Psoas muscle (tissue), 8 donors: ENCODE measurements around the gene RPL35. TPM values are rescaled to one million over a fixed set of nuclear protein-coding genes. Genes with fewer than 3 reads are reported as not detected.

Experiments used
- ATAC-seq, 4 donors: fragments of 200-7000 bp; cut with Tn5 transposase; one replicate each; pipeline ENCODE4 v1.9.1; 2020; ENCODE audit warnings: moderate library complexity in 3 of 4, mild to moderate bottlenecking in 2 of 4
- DNase-seq, 2 donors: peaks; one replicate each; pipeline ENCODE4 v3.0.0-alpha.2; 2020
- H3K27ac ChIP-seq: fragments of 200-600 bp; one replicate; pipeline ENCODE4 v1.8.0; 2022
- H3K27me3 ChIP-seq, 3 donors: fragments of 200-600 bp in 1 of 3; one replicate each; pipeline versions ENCODE4 v1.6.1 to v1.8.0; 2013 to 2022; ENCODE audit warnings: low read length in 2 of 3, mild to moderate bottlenecking in 2 of 3, moderate library complexity in 1 of 3; ENCODE audit not compliant: insufficient read depth in 3 of 3
- H3K36me3 ChIP-seq, 2 donors: fragments of 200-600 bp in 1 of 2; one replicate each; pipeline versions ENCODE4 v1.6.1 to v1.8.0; 2013 to 2022; ENCODE audit warnings: low read depth in 1 of 2, mild to moderate bottlenecking in 1 of 2, moderate library complexity in 1 of 2; ENCODE audit not compliant: insufficient read depth in 1 of 2
- H3K4me1 ChIP-seq: fragments of 200-600 bp; one replicate; pipeline ENCODE4 v1.8.0; 2022
- H3K4me3 ChIP-seq: fragments of 200-600 bp; one replicate; pipeline ENCODE4 v1.8.0; 2022; ENCODE audit warnings: mild to moderate bottlenecking
- H3K9me3 ChIP-seq: fragments of 200-600 bp; one replicate; pipeline ENCODE4 v1.8.0; 2022
- WGBS, 3 donors: extraction: QIAGEN DNeasy Blood & Tissue Kit; methylation state at CpG; one replicate each; pipeline versions ENCODE4 v1.1.6 to v1.1.7; 2013; 5-methylcytosine and 5-hydroxymethylcytosine counted together
- intact Hi-C, 2 donors: fragments of 100-400 bp; cut with DNase I; formaldehyde crosslinking; loops; one replicate each; pipeline versions ENCODE4 v1.11.0 to v1.14.2; 2022
- polyA plus RNA-seq, 3 donors: library from polyadenylated mRNA; stranded (reverse); fragments of 200-250 nt; gene quantifications; one replicate each; pipeline ENCODE4 v1.2.3, GENCODE V29; 2013
- total RNA-seq, 4 donors: library from RNA; stranded (reverse); fragmentation: NEBNext Ultra II Directional in 2 of 4; extraction: Animal tissue kit (Norgen Biotek cat#: 25700) in 2 of 4; gene quantifications; one replicate each; pipeline versions ENCODE4 v1.2.1 to v1.2.4, GENCODE V29; 2021 to 2023
- TF ChIP-seq, protein P1 (sequence below): fragments of 200-600 bp; IDR thresholded peaks from one replicate; pipeline ENCODE4 v1.8.0; 2022; ENCODE audit warnings: antibody characterized with exemption
- donor health status: healthy with polysubstance abuse.
- donor health status: DM: no; HTN: no; CAD: no; lungs with moderate emphysema.
- donor health status: Bipolar disorder and iron deficiency.
- donor health status: healthy.
- donor health status: DM: yes; HTN: yes; CAD: no.
- donor health status: DM: no; HTN: no; CAD: no.
- donor health status: DM: no; HTN: no; CAD: no.
- donor health status: DM: yes; HTN: yes; CAD: no.

Gene RPL35
- total and polyA plus RNA-seq, 7 donors, result 994 to 4,666 (median 1,307) TPM

DNA sequence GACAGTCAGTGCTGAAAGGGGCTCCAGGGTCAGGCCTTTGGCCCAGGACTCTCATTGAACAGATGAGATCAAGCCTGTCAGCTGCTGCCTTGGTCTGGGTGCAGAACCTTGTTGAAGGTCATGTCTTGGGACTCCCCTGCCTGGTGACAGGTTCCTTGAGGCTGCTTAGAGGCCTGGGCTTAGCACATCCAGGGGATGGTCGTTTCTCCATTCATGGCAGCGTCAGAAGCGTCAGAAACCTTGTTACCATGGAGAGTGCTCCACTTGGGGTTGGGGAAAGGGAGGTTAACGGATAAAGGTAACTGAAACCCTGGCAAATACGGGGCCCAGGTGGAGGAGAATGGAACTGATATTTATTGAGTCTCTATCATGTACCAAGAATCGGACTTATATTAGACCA, 9.0 kb upstream of the RPL35 start:
- TF ChIP-seq, protein P1, sequence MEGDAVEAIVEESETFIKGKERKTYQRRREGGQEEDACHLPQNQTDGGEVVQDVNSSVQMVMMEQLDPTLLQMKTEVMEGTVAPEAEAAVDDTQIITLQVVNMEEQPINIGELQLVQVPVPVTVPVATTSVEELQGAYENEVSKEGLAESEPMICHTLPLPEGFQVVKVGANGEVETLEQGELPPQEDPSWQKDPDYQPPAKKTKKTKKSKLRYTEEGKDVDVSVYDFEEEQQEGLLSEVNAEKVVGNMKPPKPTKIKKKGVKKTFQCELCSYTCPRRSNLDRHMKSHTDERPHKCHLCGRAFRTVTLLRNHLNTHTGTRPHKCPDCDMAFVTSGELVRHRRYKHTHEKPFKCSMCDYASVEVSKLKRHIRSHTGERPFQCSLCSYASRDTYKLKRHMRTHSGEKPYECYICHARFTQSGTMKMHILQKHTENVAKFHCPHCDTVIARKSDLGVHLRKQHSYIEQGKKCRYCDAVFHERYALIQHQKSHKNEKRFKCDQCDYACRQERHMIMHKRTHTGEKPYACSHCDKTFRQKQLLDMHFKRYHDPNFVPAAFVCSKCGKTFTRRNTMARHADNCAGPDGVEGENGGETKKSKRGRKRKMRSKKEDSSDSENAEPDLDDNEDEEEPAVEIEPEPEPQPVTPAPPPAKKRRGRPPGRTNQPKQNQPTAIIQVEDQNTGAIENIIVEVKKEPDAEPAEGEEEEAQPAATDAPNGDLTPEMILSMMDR, result no peak
- intact Hi-C loops, result no loop called here
- Histone ChIP-seq H3K27ac (peak overlapping the region; percentile 99), H3K36me3 (peaks cover under 1 to 25% of the 10 kb centered on the region in 2 donors), H3K4me3 (peak overlapping the region; percentile 93), H3K4me1 (peaks cover 48% of the 10 kb centered on the region), H3K27me3 (no peaks in the 10 kb centered on the region), H3K9me3 (no peaks in the 10 kb centered on the region)
- ATAC-seq (no peak), DNase-seq (no peak)
- WGBS, 3 donors, result 50 to 67% (median 52%) methylated on average over 6 of the region's 6 CpGs

GRCh38 chr9:124869986-124870560, 8.3 kb upstream of the RPL35 start:
- ATAC-seq, result no peak
- Histone ChIP-seq H3K4me3 (peak overlapping the region; percentile 93), H3K9me3 (no peaks in the 10 kb centered on the region), H3K36me3 (peaks cover 0 to 19% of the 10 kb centered on the region in 2 donors), H3K27ac (peak overlapping the region; percentile 99), H3K27me3 (no peaks in the 10 kb centered on the region), H3K4me1 (peaks cover 48% of the 10 kb centered on the region)
- DNase-seq, result peak in 1 of 2 donors; percentile 50
- TF ChIP-seq, protein P1, result no peak
- intact Hi-C loops, result loop anchor here in 1 of 2 donors (2.0 kb wide), 1 partner anchor 71 kb away; the partner anchor contains the start of gene GOLGA1
- WGBS, 3 donors, result 7 to 12% (median 11%) methylated on average over 12 of the region's 12 CpGs

GRCh38 chr9:124869466-124869985, 7.8 kb upstream of the RPL35 start:
- intact Hi-C loops, result loop anchor here in 1 of 2 donors (2.0 kb wide), 1 partner anchor 71 kb away; the partner anchor contains the start of gene GOLGA1
- 0% methylated on average over 37 to 40 of the region's 41 CpGs for WGBS, 3 donors
- H3K4me3 ChIP-seq, result peak overlapping the region; percentile 93
- H3K4me1 ChIP-seq, result peaks cover 48% of the 10 kb centered on the region
- H3K27me3 ChIP-seq, result no peaks in the 10 kb centered on the region
- peaks cover 0 to 14% of the 10 kb centered on the region in 2 donors for H3K36me3 ChIP-seq
- no peaks in the 10 kb centered on the region for H3K9me3 ChIP-seq
- ATAC-seq (peak in 2 of 4 donors; percentile 2), DNase-seq (no peak)
- TF ChIP-seq, protein P1, result no peak
- H3K27ac ChIP-seq, result peak overlapping the region; percentile 99

GRCh38 chr9:124868511-124869465, 7.0 kb upstream of the RPL35 start:
- Histone ChIP-seq H3K9me3 (no peaks in the 10 kb centered on the region), H3K4me3 (peak overlapping the region; percentile 93), H3K27me3 (no peaks in the 10 kb centered on the region), H3K36me3 (peaks cover 0 to 6% of the 10 kb centered on the region in 2 donors), H3K27ac (peak overlapping the region; percentile 99), H3K4me1 (peaks cover 43% of the 10 kb centered on the region)
- 0% methylated on average over 88 to 101 of the region's 101 CpGs for WGBS, 3 donors
- TF ChIP-seq, protein P1, result peak; percentile 11
- intact Hi-C loops, result loop anchor here in 1 of 2 donors (2.0 kb wide), 1 partner anchor 72 kb away; the partner anchor contains the start of gene GOLGA1
- ATAC-seq (peak; percentile 90 to 93 (median 92)), DNase-seq (peak; percentile 90 to 94)
